BE2C (cell line): ENCODE results near the gene RHOC.
A peak's percentile ranks its signal among the peaks of the same experiment; 100 is the strongest.

Source experiments
- DNase-seq: peaks from one replicate; pipeline ENCODE4 v3.0.0-alpha.2; 2020
- H3K27me3 ChIP-seq: fragments of 250-450 bp; sonication (Bioruptor Pico); 2 replicates; pipeline ENCODE4 v1.5.1; 2020; ENCODE audit warnings: mild to moderate bottlenecking
- H3K36me3 ChIP-seq: fragments of 250-450 bp; sonication (Bioruptor Pico); 2 replicates; pipeline ENCODE4 v1.5.1; 2020; ENCODE audit warnings: mild to moderate bottlenecking
- H3K4me1 ChIP-seq: fragments of 250-450 bp; sonication (Bioruptor Pico); 2 replicates; pipeline ENCODE4 v1.5.1; 2020
- H3K4me3 ChIP-seq: 2 replicates; pipeline ENCODE4 v1.5.1; 2011; ENCODE audit warnings: low read depth, low read length
- H3K9me3 ChIP-seq: fragments of 250-450 bp; sonication (Bioruptor Pico); 2 replicates; pipeline ENCODE4 v1.5.1; 2020
- CTCF ChIP-seq: IDR thresholded peaks from 2 replicates; pipeline ENCODE4 v1.5.1; 2012; ENCODE audit warnings: mild to moderate bottlenecking, low read depth, low read length

Gene RHOC

GRCh38 chr1:112704391-112704933, 2.5 kb downstream of the RHOC start:
- Histone ChIP-seq H3K4me3 (peak overlapping the region; percentile 29), H3K4me1 (peaks cover 38% of the 10 kb centered on the region), H3K36me3 (peaks cover 11% of the 10 kb centered on the region), H3K27me3 (no peaks in the 10 kb centered on the region), H3K9me3 (no peaks in the 10 kb centered on the region)
- no peak for TF ChIP-seq CTCF
- no peak for DNase-seq

GRCh38 chr1:112703706-112704105, 3.2 kb downstream of the RHOC start:
- H3K4me3 ChIP-seq = no peak overlapping the region
- no peaks in the 10 kb centered on the region for H3K9me3 ChIP-seq
- H3K36me3 ChIP-seq = peaks cover 14% of the 10 kb centered on the region
- DNase-seq = no peak
- no peaks in the 10 kb centered on the region for H3K27me3 ChIP-seq
- no peak for TF ChIP-seq CTCF
- H3K4me1 ChIP-seq = peaks cover 45% of the 10 kb centered on the region

GRCh38 chr1:112702420-112703261, 4.3 kb downstream of the RHOC start:
- TF ChIP-seq CTCF = no peak
- Histone ChIP-seq H3K4me1 (peaks cover 52% of the 10 kb centered on the region), H3K9me3 (no peaks in the 10 kb centered on the region), H3K27me3 (no peaks in the 10 kb centered on the region), H3K4me3 (no peak overlapping the region), H3K36me3 (peaks cover 14% of the 10 kb centered on the region)
- DNase-seq = no peak

- no peaks in the 10 kb centered on the region for H3K9me3 ChIP-seq
- H3K36me3 ChIP-seq = peaks cover 14% of the 10 kb centered on the region
- peaks cover 52% of the 10 kb centered on the region for H3K4me1 ChIP-seq
- DNase-seq = no peak
- no peak for TF ChIP-seq CTCF
- H3K27me3 ChIP-seq = no peaks in the 10 kb centered on the region
- no peak overlapping the region for H3K4me3 ChIP-seq
Observed at GRCh38 chr1:112702067-112702395, 4.9 kb downstream of the RHOC start.

- Histone ChIP-seq H3K27me3 (no peaks in the 10 kb centered on the region), H3K36me3 (peaks cover 14% of the 10 kb centered on the region), H3K4me1 (peaks cover 52% of the 10 kb centered on the region), H3K4me3 (0 out of 2 replicates have a peak overlapping the region, but pooled peaks have one; percentile 9), H3K9me3 (no peaks in the 10 kb centered on the region)
- TF ChIP-seq CTCF = no peak
- DNase-seq = no peak
Observed at GRCh38 chr1:112701227-112702066, 5.5 kb downstream of the RHOC start.
